Measurements from ENCODE around the gene FGD5. TPM values are rescaled to one million over a fixed set of nuclear protein-coding genes. Genes with fewer than 3 reads are reported as not detected.

The FGD5 gene
- total RNA-seq, 1 donor: under 0.01 TPM

GRCh38 chr3:14921034-14921616 is 102.4 kb downstream of the FGD5 start:
- H3K4me3 ChIP-seq (ENCODE audit: low read depth, low read length): no peak overlapping the region
- peak; percentile 85 for DNase-seq (ENCODE audit: low read depth)
- peak; percentile 99 for TF ChIP-seq CTCF (IDR thresholded peaks at IDR 0.05; ENCODE audit: insufficient read depth, low read depth, low read length)

GRCh38 chr3:14921811-14922705 is 103.3 kb downstream of the FGD5 start:
- no peak overlapping the region for H3K4me3 ChIP-seq (ENCODE audit: low read depth, low read length)
- no peak for TF ChIP-seq CTCF (IDR thresholded peaks at IDR 0.05; ENCODE audit: insufficient read depth, low read depth, low read length)
- no peak for DNase-seq (ENCODE audit: low read depth)

GRCh38 chr3:14922863-14923262 is 104.1 kb downstream of the FGD5 start:
- no peak for DNase-seq (ENCODE audit: low read depth)
- TF ChIP-seq CTCF (IDR thresholded peaks at IDR 0.05; ENCODE audit: insufficient read depth, low read depth, low read length): no peak
- no peak overlapping the region for H3K4me3 ChIP-seq (ENCODE audit: low read depth, low read length)

- TF ChIP-seq CTCF (IDR thresholded peaks at IDR 0.05; ENCODE audit: insufficient read depth, low read depth, low read length): no peak
- DNase-seq (ENCODE audit: low read depth): no peak
- no peak overlapping the region for H3K4me3 ChIP-seq (ENCODE audit: low read depth, low read length)
Measured at GRCh38 chr3:14923476-14923875, 104.7 kb downstream of the FGD5 start.

- TF ChIP-seq CTCF (IDR thresholded peaks at IDR 0.05; ENCODE audit: insufficient read depth, low read depth, low read length): peak; percentile 85
- peak; percentile 75 for DNase-seq (ENCODE audit: low read depth)
- no peak overlapping the region for H3K4me3 ChIP-seq (ENCODE audit: low read depth, low read length)
Measured at GRCh38 chr3:14925729-14926591, 107.2 kb downstream of the FGD5 start.

GRCh38 chr3:14926592-14926991 is 107.8 kb downstream of the FGD5 start:
- no peak for DNase-seq (ENCODE audit: low read depth)
- H3K4me3 ChIP-seq (ENCODE audit: low read depth, low read length): no peak overlapping the region
- no peak for TF ChIP-seq CTCF (IDR thresholded peaks at IDR 0.05; ENCODE audit: insufficient read depth, low read depth, low read length)

Measured in fibroblast of villous mesenchyme (primary cell).